OCI-LY7 (cell line): ENCODE results near the gene NDUFV1. TPM values are rescaled to one million over a fixed set of nuclear protein-coding genes. Genes with fewer than 3 reads are reported as not detected.

Experiments
- BruUV-seq: library from RNA; stranded (reverse); fragments of 400-500 nt; replicated peaks from 2 replicates; lab custom pipeline; 2021; lab: Mats Ljungman, UMichigan
- CTCF ChIA-PET: fragments of 300-600 bp; sonication (Branson Sonifier 250); formaldehyde crosslinking; loops from one replicate; lab custom pipeline; 2022; ENCODE audit warnings: antibody characterized with exemption; ENCODE audit not compliant: unreplicated experiment; lab: Charles Lee
- POLR2A ChIA-PET: fragments of 300-600 bp; sonication (Branson Sonifier 250); formaldehyde crosslinking; loops from one replicate; lab custom pipeline; 2022; ENCODE audit warnings: antibody characterized with exemption; lab: Charles Lee
- DNase-seq: peaks from one replicate; pipeline ENCODE4 v3.0.0-alpha.2; 2015; ENCODE audit warnings: low spot score
- H2AFZ ChIP-seq: fragments of 200-600 bp; sonication (generic), shearing (Covaris generic); 2 replicates; pipeline ENCODE4 v1.6.1; 2014; ENCODE audit warnings: mild to moderate bottlenecking, antibody characterized with exemption, low read length, moderate library complexity
- H3K27ac ChIP-seq: fragments of 200-600 bp; sonication (generic); 2 replicates; pipeline ENCODE4 v1.5.1; 2014; ENCODE audit warnings: mixed run types, low read depth, mild to moderate bottlenecking, moderate library complexity, low read length, inconsistent platforms; ENCODE audit not compliant: poor library complexity, severe bottlenecking
- H3K36me3 ChIP-seq: fragments of 200-600 bp; sonication (generic); 2 replicates; pipeline ENCODE4 v1.6.1; 2014; ENCODE audit warnings: mild to moderate bottlenecking, antibody characterized with exemption, low read length, moderate library complexity, mixed read lengths; ENCODE audit not compliant: insufficient read depth
- H3K4me1 ChIP-seq: fragments of 200-600 bp; sonication (generic); 2 replicates; pipeline ENCODE4 v1.5.1; 2014; ENCODE audit warnings: mild to moderate bottlenecking, low read length; ENCODE audit not compliant: insufficient read depth, poor library complexity, severe bottlenecking
- H3K4me2 ChIP-seq: fragments of 200-600 bp; sonication (generic); 2 replicates; pipeline ENCODE4 v1.6.1; 2014; ENCODE audit warnings: mild to moderate bottlenecking, low read length
- H3K4me3 ChIP-seq: fragments of 200-600 bp; sonication (generic); 2 replicates; pipeline ENCODE4 v1.5.1; 2014; ENCODE audit warnings: mild to moderate bottlenecking, low read depth, low read length; ENCODE audit not compliant: poor library complexity, severe bottlenecking
- H3K79me2 ChIP-seq: fragments of 200-600 bp; sonication (generic); 2 replicates; pipeline ENCODE4 v1.6.1; 2016; ENCODE audit warnings: low read depth, mild to moderate bottlenecking, low read length, moderate library complexity, mixed read lengths; ENCODE audit not compliant: insufficient read depth
- H3K9me2 ChIP-seq: fragments of 200-600 bp; sonication (generic); 2 replicates; pipeline ENCODE4 v1.6.1; 2016; ENCODE audit warnings: mild to moderate bottlenecking, low read length, mixed read lengths; ENCODE audit not compliant: insufficient read depth
- H3K9me3 ChIP-seq: fragments of 200-600 bp; sonication (generic); 2 replicates; pipeline ENCODE4 v1.6.1; 2014; ENCODE audit warnings: mild to moderate bottlenecking, mixed run types, low read length, mixed read lengths
- H4K20me1 ChIP-seq: fragments of 200-600 bp; sonication (generic); 2 replicates; pipeline ENCODE4 v1.6.1; 2014; ENCODE audit warnings: mild to moderate bottlenecking, antibody characterized with exemption, low read length, moderate library complexity, mixed read lengths; ENCODE audit not compliant: insufficient read depth
- EZH2phosphoT487 ChIP-seq: fragments of 200-600 bp; sonication (generic); IDR thresholded peaks from 2 replicates; pipeline ENCODE4 v1.6.1; 2018; ENCODE audit warnings: low read depth, borderline replicate concordance, mild to moderate bottlenecking, mixed run types, antibody characterized with exemption, low read length, moderate library complexity, mixed read lengths
- intact Hi-C: fragments of 100-400 bp; cut with micrococcal nuclease; formaldehyde crosslinking; loops from one replicate; pipeline ENCODE4 v1.10.0; 2022; ENCODE audit not compliant: unreplicated experiment
- total RNA-seq, 2 experiments: library from RNA; depleted of rRNA in 1 of 2; stranded (reverse); fragments of >200 nt in 1 of 2; shearing (Covaris generic) in 1 of 2; gene quantifications; 2 replicates each; pipeline ENCODE4 v1.2.3, GENCODE V29; 2014 to 2022
- TF ChIP-seq, protein P1 (sequence below): fragments of 200-600 bp; sonication (generic); conservative IDR thresholded peaks from 2 replicates; pipeline ENCODE4 v1.5.1; 2014; ENCODE audit warnings: mild to moderate bottlenecking, antibody characterized with exemption, low read length, moderate library complexity, mixed read lengths

Gene NDUFV1
- total RNA-seq, 2 experiments from 2014 or later: 283 to 335 TPM

DNA sequence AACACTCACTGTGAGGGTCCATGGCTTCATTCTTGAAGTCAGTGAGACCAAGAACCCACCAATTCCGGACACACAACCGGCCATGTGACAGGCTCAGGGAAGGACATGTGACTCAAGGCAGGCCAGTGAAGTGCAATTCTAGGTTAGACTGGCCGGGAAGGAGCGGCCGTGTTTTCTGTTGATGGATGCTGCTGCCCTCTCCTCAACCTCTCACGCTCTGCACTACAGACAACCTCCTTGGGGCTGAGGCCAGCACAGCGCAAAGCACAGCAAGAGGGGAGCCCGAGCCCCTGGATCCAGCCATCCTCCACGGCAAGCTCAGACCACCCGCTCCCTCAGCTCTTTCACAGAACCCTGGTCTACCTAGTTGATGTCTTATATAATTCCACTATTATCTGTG lies 20.2 kb downstream of the NDUFV1 start:
- POLR2A ChIA-PET: interaction anchor here (1.2 kb wide), 1 partner anchor 18 kb away, joined by 5 read pairs; no protein-coding TSS in a partner anchor
- CTCF ChIA-PET: no interaction called here

DNA sequence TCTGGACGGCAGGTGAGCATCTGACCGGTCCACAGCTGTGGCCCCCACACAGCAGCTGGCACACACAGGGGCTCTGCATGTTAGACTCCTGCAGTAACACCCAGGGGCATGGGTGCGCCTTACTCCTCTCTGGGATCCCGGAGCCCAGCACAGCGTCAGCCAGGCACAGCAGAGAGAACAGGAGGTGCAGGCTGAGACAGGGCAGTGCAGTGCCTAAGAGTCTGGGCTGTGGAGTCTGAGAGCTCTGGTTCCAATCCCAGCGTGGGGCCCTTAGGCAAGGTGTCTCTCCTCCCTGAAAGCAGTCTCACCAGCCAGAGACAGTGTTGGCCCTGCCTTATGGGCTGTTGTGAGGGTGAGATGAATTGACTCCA lies 20.7 kb downstream of the NDUFV1 start:
- Histone ChIP-seq H3K9me2 (no peaks in the 10 kb centered on the region), H3K4me2 (no peak overlapping the region), H2AFZ (no peak overlapping the region), H3K4me1 (peaks cover 23% of the 10 kb centered on the region), H3K27ac (no peak overlapping the region), H3K9me3 (no peaks in the 10 kb centered on the region), H3K79me2 (no peaks in the 10 kb centered on the region), H4K20me1 (no peaks in the 10 kb centered on the region), H3K36me3 (no peaks in the 10 kb centered on the region), H3K4me3 (no peak overlapping the region)
- no TSS peak for BruUV-seq
- no peak for TF ChIP-seq EZH2phosphoT487
- TF ChIP-seq, protein P1, sequence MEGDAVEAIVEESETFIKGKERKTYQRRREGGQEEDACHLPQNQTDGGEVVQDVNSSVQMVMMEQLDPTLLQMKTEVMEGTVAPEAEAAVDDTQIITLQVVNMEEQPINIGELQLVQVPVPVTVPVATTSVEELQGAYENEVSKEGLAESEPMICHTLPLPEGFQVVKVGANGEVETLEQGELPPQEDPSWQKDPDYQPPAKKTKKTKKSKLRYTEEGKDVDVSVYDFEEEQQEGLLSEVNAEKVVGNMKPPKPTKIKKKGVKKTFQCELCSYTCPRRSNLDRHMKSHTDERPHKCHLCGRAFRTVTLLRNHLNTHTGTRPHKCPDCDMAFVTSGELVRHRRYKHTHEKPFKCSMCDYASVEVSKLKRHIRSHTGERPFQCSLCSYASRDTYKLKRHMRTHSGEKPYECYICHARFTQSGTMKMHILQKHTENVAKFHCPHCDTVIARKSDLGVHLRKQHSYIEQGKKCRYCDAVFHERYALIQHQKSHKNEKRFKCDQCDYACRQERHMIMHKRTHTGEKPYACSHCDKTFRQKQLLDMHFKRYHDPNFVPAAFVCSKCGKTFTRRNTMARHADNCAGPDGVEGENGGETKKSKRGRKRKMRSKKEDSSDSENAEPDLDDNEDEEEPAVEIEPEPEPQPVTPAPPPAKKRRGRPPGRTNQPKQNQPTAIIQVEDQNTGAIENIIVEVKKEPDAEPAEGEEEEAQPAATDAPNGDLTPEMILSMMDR: no peak
- ChIA-PET POLR2A (interaction anchor here (0.9 kb wide), 1 partner anchor 40 kb away, joined by 3 read pairs; no protein-coding TSS in a partner anchor), CTCF (no interaction called here)
- DNase-seq: no peak
- intact Hi-C loops: loop anchor here (5.0 kb wide), 1 partner anchor 165 kb away; no protein-coding TSS in a partner anchor

More for the DNA sequence above, 20.2 kb downstream of the NDUFV1 start:
- Histone ChIP-seq H4K20me1 (no peaks in the 10 kb centered on the region), H3K27ac (no peak overlapping the region), H3K36me3 (no peaks in the 10 kb centered on the region), H3K9me2 (no peaks in the 10 kb centered on the region), H2AFZ (no peak overlapping the region), H3K4me3 (no peak overlapping the region), H3K4me1 (peaks cover 23% of the 10 kb centered on the region), H3K79me2 (no peaks in the 10 kb centered on the region), H3K9me3 (no peaks in the 10 kb centered on the region), H3K4me2 (no peak overlapping the region)
- BruUV-seq: no TSS peak
- DNase-seq: no peak
- TF ChIP-seq, protein P1: no peak
- TF ChIP-seq EZH2phosphoT487: no peak
- intact Hi-C loops: loop anchor here (5.0 kb wide), 1 partner anchor 165 kb away; no protein-coding TSS in a partner anchor
